ELF-1 (cell line): Measurements from ENCODE around the gene PSMD14.
"Not testable (repeated sequence)": the region's sequence is repeated elsewhere in the genome, so short reads cannot be mapped to it uniquely, and the experiment has no call there.

Experiments
- DNase-seq: peaks from one replicate; pipeline ENCODE4 v3.0.0-alpha.2; 2016; ENCODE audit warnings: low read depth, low spot score

The PSMD14 gene

GRCh38 chr2:161335626-161336025 is 27.4 kb downstream of the PSMD14 start:
- no peak for DNase-seq

GRCh38 chr2:161337247-161337646 is 29.0 kb downstream of the PSMD14 start:
- no peak for DNase-seq

GRCh38 chr2:161339532-161339931 is 31.3 kb downstream of the PSMD14 start:
- DNase-seq = not testable (repeated sequence)

- not testable (repeated sequence) for DNase-seq
Observed at GRCh38 chr2:161340930-161341413, 32.7 kb downstream of the PSMD14 start.

GRCh38 chr2:161343235-161343634 is 35.0 kb downstream of the PSMD14 start:
- no peak for DNase-seq

- DNase-seq = no peak
Observed at GRCh38 chr2:161344692-161345091, 36.5 kb downstream of the PSMD14 start.

- DNase-seq = no peak
Observed at GRCh38 chr2:161351678-161352077, 43.5 kb downstream of the PSMD14 start.

- no peak for DNase-seq
Observed at GRCh38 chr2:161352719-161353118, 44.5 kb downstream of the PSMD14 start.

GRCh38 chr2:161353543-161353942 is 45.3 kb downstream of the PSMD14 start:
- no peak for DNase-seq

- DNase-seq = no peak
Observed at GRCh38 chr2:161354106-161354505, 45.9 kb downstream of the PSMD14 start.

- DNase-seq = no peak
Observed at GRCh38 chr2:161355106-161355505, 46.9 kb downstream of the PSMD14 start.

- DNase-seq = no peak
Observed at GRCh38 chr2:161355983-161356382, 47.8 kb downstream of the PSMD14 start.

GRCh38 chr2:161357097-161357496 is 48.9 kb downstream of the PSMD14 start:
- DNase-seq = no peak

GRCh38 chr2:161358838-161359237 is 50.6 kb downstream of the PSMD14 start:
- DNase-seq = no peak

- not testable (repeated sequence) for DNase-seq
Observed at GRCh38 chr2:161360095-161360654, 52.0 kb downstream of the PSMD14 start.

- DNase-seq = no peak
Observed at GRCh38 chr2:161362568-161363166, 54.4 kb downstream of the PSMD14 start.

GRCh38 chr2:161367675-161368074 is 59.5 kb downstream of the PSMD14 start:
- no peak for DNase-seq

GRCh38 chr2:161369311-161369710 is 61.1 kb downstream of the PSMD14 start:
- DNase-seq = no peak

- DNase-seq = no peak
Observed at GRCh38 chr2:161370981-161371380, 62.8 kb downstream of the PSMD14 start.

GRCh38 chr2:161371869-161372268 is 63.6 kb downstream of the PSMD14 start:
- DNase-seq = no peak

GRCh38 chr2:161373942-161374341 is 65.7 kb downstream of the PSMD14 start:
- DNase-seq = no peak

- no peak for DNase-seq
Observed at GRCh38 chr2:161374446-161374845, 66.2 kb downstream of the PSMD14 start.

GRCh38 chr2:161379740-161380139 is 71.5 kb downstream of the PSMD14 start:
- no peak for DNase-seq

GRCh38 chr2:161381546-161381945 is 73.3 kb downstream of the PSMD14 start:
- no peak for DNase-seq
